Upper lobe of right lung (tissue), 1 donor: ENCODE data around the gene TSTD1. TPM values are rescaled to one million over a fixed set of nuclear protein-coding genes. Genes with fewer than 3 reads are reported as not detected.
A peak's percentile ranks its signal among the peaks of the same experiment; 100 is the strongest.

Experiments
- ATAC-seq: fragments of 200-7000 bp; cut with Tn5 transposase; one replicate; pipeline ENCODE4 v1.9.1; 2020; ENCODE audit warnings: mild to moderate bottlenecking, moderate library complexity
- DNase-seq: peaks from one replicate; pipeline ENCODE4 v3.0.0-alpha.2; 2020
- H3K27ac ChIP-seq: fragments of 200-600 bp; one replicate; pipeline ENCODE4 v1.8.0; 2022
- H3K27me3 ChIP-seq: fragments of 200-600 bp; one replicate; pipeline ENCODE4 v1.8.0; 2022; ENCODE audit warnings: mild to moderate bottlenecking
- H3K36me3 ChIP-seq: fragments of 200-600 bp; one replicate; pipeline ENCODE4 v1.8.0; 2022
- H3K4me1 ChIP-seq: fragments of 200-600 bp; one replicate; pipeline ENCODE4 v1.8.0; 2022
- H3K4me3 ChIP-seq: fragments of 200-600 bp; one replicate; pipeline ENCODE4 v1.8.0; 2022; ENCODE audit warnings: mild to moderate bottlenecking
- H3K9me3 ChIP-seq: fragments of 200-600 bp; one replicate; pipeline ENCODE4 v1.8.0; 2022
- intact Hi-C: fragments of 100-400 bp; cut with DNase I; formaldehyde crosslinking; loops from one replicate; pipeline ENCODE4 v1.11.0; 2022
- total RNA-seq: library from RNA; stranded (reverse); fragmentation: NEBNext Ultra II Directional; extraction: Animal tissue kit (Norgen Biotek cat#: 25700); gene quantifications from one replicate; pipeline ENCODE4 v1.2.1, GENCODE V29; 2021
- TF ChIP-seq, protein P1 (sequence below): fragments of 200-600 bp; IDR thresholded peaks from one replicate; pipeline ENCODE4 v1.8.0; 2022; ENCODE audit warnings: antibody characterized with exemption
- donor health status: DM: no; HTN: yes; CAD: no; lungs with severe emphysema.

The TSTD1 gene
- total RNA-seq, 1 donor from 2014 or later = 50.6 TPM

DNA sequence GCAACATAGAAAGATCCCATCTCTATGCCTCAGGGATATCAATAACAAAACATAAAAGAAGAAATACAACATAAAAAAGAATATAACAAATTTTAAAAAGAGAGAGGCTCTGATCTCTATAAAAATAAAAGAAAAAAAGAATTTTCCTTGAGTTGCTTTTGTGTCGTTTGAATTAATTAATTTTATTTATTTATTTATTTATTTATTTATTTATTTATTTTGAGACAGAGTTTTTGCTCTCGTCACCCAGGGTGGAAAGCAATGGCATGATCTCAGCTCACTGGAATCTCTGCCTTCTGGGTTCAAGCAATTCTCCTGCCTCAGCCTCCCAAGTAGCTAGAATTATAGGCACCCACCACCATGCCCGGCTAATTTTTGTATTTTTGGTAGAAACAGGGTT is 26.3 kb downstream of the TSTD1 start:
- H3K36me3 ChIP-seq = peaks cover 6% of the 10 kb centered on the region
- DNase-seq (no peak), ATAC-seq (no peak)
- H3K4me3 ChIP-seq = no peak overlapping the region
- H3K27ac ChIP-seq = peak overlapping the region; percentile 90
- intact Hi-C loops = no loop called here
- H3K4me1 ChIP-seq = peaks cover 62% of the 10 kb centered on the region
- H3K27me3 ChIP-seq = no peaks in the 10 kb centered on the region
- no peaks in the 10 kb centered on the region for H3K9me3 ChIP-seq
- TF ChIP-seq, protein P1, sequence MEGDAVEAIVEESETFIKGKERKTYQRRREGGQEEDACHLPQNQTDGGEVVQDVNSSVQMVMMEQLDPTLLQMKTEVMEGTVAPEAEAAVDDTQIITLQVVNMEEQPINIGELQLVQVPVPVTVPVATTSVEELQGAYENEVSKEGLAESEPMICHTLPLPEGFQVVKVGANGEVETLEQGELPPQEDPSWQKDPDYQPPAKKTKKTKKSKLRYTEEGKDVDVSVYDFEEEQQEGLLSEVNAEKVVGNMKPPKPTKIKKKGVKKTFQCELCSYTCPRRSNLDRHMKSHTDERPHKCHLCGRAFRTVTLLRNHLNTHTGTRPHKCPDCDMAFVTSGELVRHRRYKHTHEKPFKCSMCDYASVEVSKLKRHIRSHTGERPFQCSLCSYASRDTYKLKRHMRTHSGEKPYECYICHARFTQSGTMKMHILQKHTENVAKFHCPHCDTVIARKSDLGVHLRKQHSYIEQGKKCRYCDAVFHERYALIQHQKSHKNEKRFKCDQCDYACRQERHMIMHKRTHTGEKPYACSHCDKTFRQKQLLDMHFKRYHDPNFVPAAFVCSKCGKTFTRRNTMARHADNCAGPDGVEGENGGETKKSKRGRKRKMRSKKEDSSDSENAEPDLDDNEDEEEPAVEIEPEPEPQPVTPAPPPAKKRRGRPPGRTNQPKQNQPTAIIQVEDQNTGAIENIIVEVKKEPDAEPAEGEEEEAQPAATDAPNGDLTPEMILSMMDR = no peak

DNA sequence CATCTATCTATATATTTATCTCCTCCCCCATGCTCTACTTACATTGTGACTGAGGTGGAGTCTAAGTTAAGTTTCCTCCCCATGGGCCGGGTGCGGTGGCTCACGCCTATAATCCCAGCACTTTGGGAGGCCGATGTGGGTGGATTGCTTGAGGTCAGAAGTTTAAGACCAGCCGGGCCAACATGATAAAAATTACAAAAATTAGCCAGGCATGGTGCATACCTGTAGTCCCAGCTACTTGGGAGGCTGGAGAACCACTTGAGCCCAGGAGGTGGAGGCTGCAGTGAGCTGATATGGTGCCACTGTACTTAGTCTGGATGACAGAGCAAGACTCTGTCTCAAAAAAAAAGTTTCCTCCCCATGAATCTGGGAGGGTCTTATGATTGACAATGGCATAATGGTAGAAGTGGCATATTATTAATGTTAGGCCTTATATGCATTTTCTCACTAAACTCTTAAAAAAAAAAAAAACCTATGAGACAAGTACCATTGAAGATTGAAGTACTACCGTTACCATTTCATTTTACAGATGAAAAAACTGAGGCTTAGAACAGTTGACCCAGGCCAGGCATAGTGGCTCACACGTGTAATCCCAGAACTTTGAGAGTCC is 29.1 kb downstream of the TSTD1 start:
- Histone ChIP-seq H3K27me3 (no peaks in the 10 kb centered on the region), H3K4me1 (peaks cover 53% of the 10 kb centered on the region), H3K9me3 (no peaks in the 10 kb centered on the region), H3K4me3 (no peak overlapping the region), H3K27ac (no peak overlapping the region), H3K36me3 (peaks cover 6% of the 10 kb centered on the region)
- ATAC-seq = no peak
- TF ChIP-seq, protein P1 = no peak
- peak; percentile 50 for DNase-seq
- intact Hi-C loops = no loop called here

DNA sequence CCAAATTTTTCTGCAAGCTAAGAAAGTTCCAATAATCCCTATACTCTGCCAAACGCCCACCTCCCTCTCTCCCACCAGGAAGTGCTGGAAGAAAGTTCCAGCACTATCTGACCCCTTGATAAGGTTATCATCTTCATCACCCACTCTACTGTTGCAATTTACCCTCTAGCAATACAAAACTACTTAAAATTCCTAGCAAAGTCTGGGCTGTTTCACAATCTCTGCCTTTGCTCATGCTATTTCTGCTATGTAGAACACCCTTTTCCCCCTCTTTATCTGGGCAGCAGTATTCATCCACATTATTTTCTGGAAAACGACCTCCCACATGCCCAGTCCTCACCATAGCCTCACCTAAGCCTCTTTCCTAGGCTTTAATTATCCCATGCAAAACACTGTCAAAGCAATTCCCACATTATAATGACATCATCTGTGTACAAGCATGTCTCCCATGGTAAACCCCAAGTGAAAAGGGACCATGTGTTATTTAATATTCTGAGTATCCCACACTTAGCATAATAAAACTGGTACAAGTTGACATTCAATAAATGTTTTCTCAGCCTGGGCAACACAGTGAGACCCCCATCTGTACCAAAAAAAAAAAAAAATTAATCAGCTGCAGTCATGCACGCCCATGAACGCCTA is 29.8 kb downstream of the TSTD1 start:
- no peaks in the 10 kb centered on the region for H3K9me3 ChIP-seq

DNA sequence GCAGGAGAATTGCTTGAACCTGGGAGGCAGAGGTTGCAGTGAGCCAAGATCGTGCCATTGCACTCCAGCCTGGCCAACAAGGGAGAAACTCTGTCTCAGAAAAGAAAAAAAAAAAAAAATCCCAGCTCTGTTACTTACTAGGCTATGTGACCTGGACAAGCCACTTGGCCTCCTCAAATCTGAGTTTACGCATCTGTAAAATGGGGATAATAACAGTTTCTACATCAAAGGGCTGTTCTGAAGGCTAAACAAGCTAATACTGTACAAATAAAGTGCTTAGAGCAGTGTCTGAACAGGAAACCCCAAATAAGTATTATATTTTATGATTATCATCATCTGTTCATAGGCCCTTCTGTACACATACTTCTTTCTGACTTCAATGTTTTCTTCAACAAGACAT is 31.4 kb downstream of the TSTD1 start:
- DNase-seq (no peak), ATAC-seq (no peak)
- peaks cover 6% of the 10 kb centered on the region for H3K36me3 ChIP-seq
- no peak overlapping the region for H3K27ac ChIP-seq
- H3K4me1 ChIP-seq = peaks cover 38% of the 10 kb centered on the region
- intact Hi-C loops = no loop called here
- no peaks in the 10 kb centered on the region for H3K9me3 ChIP-seq
- no peaks in the 10 kb centered on the region for H3K27me3 ChIP-seq
- no peak overlapping the region for H3K4me3 ChIP-seq
- TF ChIP-seq, protein P1 = no peak

More for the DNA sequence above, 29.8 kb downstream of the TSTD1 start:
- intact Hi-C loops = no loop called here
- TF ChIP-seq, protein P1 = no peak
- Histone ChIP-seq H3K4me1 (peaks cover 50% of the 10 kb centered on the region), H3K36me3 (peaks cover 6% of the 10 kb centered on the region), H3K27me3 (no peaks in the 10 kb centered on the region), H3K4me3 (no peak overlapping the region), H3K27ac (peak overlapping the region; percentile 55)
- DNase-seq (no peak), ATAC-seq (peak; percentile 19)

DNA sequence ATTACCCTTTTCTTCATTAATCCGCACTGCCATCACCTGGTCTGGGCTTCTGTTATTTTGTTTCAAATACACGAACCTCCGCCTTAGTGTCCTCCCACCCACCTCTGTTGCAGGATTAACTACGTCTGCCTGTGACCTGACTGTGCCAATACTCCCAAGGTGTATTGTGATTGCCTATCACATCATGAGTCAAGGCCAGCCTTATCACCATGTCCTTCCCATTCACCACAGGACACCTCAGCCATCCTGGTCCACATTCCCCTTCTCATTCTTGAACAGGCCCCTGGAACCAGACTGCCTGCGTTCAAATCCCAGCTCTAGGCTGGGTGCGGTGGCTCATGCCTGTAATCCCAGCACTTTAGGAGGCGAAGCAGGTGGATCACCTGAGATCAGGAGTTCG is 32.2 kb downstream of the TSTD1 start:
- H3K27me3 ChIP-seq = no peaks in the 10 kb centered on the region
- no peak overlapping the region for H3K4me3 ChIP-seq
- peaks cover 31% of the 10 kb centered on the region for H3K4me1 ChIP-seq
- DNase-seq (peak; percentile 11), ATAC-seq (no peak)
- TF ChIP-seq, protein P1 = no peak
- H3K36me3 ChIP-seq = peaks cover 6% of the 10 kb centered on the region
- intact Hi-C loops = no loop called here
- H3K9me3 ChIP-seq = no peaks in the 10 kb centered on the region
- no peak overlapping the region for H3K27ac ChIP-seq
